Muscle layer of colon (tissue), 2 donors: ENCODE data around the gene SLC49A3.
"Not testable (repeated sequence)": the region's sequence is repeated elsewhere in the genome, so short reads cannot be mapped to it uniquely, and the experiment has no call there.

Source experiments
- H3K27ac ChIP-seq: one replicate; pipeline ENCODE4 v1.7.0; 2013; ENCODE audit warnings: low read depth, mild to moderate bottlenecking, low read length, moderate library complexity
- H3K27me3 ChIP-seq, 2 donors: one replicate each; pipeline ENCODE4 v1.7.0; 2013; ENCODE audit warnings: low read length in 2 of 2, mild to moderate bottlenecking in 2 of 2; ENCODE audit not compliant: insufficient read depth in 2 of 2, control insufficient read depth in 1 of 2
- H3K36me3 ChIP-seq: one replicate; pipeline ENCODE4 v1.7.0; 2013; ENCODE audit warnings: mild to moderate bottlenecking, low read length; ENCODE audit not compliant: insufficient read depth
- H3K4me1 ChIP-seq: one replicate; pipeline ENCODE4 v1.7.0; 2013; ENCODE audit warnings: mild to moderate bottlenecking, low read length; ENCODE audit not compliant: insufficient read depth
- H3K4me3 ChIP-seq, 2 donors: one replicate each; pipeline ENCODE4 v1.7.0; 2013; ENCODE audit warnings: low read length in 2 of 2, low read depth in 1 of 2, mild to moderate bottlenecking in 1 of 2, moderate library complexity in 1 of 2
- H3K9ac ChIP-seq: one replicate; pipeline ENCODE4 v1.7.0; 2013; ENCODE audit warnings: low read length
- H3K9me3 ChIP-seq: one replicate; pipeline ENCODE4 v1.7.0; 2013; ENCODE audit warnings: mild to moderate bottlenecking, low read length
- donor health status: abdominal sarcoma.
- donor health status: Adenocarcinoma of cecum.

SLC49A3 gene

DNA sequence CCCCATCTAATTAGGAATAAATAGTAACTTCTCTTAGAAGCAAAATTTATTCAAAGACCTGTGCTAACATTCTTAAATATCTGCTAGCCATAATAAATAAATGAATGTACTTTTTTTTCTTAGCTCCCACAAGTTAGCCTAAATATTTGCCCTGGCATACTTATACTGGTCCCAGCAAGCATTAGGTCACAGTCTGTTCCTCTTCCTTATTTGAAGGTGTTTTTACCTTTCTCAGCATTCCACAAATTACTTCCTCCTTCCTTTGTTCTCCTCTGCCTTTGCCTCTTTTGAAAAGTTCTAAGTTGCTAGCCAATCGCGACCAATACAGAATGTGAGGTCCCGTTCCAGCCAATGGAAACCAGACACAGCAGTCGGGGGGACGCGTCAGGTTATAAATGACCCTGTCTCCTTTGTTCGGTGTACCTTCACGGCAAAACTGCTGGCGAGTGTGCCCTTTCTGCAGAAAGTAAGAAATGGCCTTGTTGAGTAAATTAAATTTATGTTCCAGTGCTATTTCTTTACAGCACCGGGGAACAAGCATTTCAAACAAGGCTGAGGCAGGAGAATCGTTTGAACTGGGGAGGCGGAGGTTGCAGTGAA, 5.5 kb upstream of the SLC49A3 start:
- not testable (repeated sequence) for H3K9me3 ChIP-seq, H3K4me1 ChIP-seq, H3K36me3 ChIP-seq, H3K27me3 ChIP-seq, H3K27ac ChIP-seq, H3K4me3 ChIP-seq, H3K9ac ChIP-seq

DNA sequence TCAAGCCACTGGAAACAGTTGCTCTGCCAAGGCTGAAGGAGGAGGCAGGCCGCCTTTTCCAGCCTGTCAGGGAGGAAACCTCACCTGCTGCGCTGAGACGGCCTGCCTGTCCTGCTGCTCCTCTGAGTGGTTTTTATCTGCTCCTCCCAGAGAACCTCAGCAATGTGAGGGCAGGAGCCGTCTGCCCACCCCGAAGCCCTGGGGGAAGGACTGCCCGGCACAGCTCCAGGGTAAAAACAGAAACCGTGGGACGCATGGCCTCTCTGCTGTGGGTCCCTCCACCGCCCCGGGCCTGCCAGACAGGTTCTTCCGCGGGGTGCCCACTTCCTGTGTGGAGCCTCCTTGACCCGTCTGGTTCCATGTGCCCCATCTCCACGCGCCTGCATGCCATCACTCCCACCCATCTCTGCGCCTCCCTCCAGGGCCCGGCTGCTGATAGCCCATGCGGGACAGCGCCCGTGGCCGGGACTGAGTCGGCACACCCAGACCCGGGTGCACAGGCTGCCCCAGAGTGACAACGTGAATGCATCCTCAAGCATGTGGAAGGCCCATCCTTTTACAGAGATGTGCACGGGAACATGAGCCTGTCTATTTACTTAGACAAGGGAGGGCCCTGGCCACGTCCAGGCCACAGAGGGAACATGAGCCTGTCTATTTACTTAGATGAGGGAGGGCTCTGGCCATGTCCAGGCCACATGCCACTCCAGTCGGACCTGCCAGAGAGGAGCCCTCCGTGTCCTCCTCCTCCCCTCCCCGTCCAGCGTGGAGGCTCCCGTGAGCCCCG, 4.0 kb upstream of the SLC49A3 start:
- Histone ChIP-seq H3K27ac (no peak overlapping the region), H3K9ac (no peak overlapping the region), H3K27me3 (peaks cover 0 to 16% of the 10 kb centered on the region in 2 donors), H3K9me3 (no peaks in the 10 kb centered on the region), H3K4me3 (no peak overlapping the region), H3K36me3 (no peaks in the 10 kb centered on the region), H3K4me1 (peaks cover 9% of the 10 kb centered on the region)

DNA sequence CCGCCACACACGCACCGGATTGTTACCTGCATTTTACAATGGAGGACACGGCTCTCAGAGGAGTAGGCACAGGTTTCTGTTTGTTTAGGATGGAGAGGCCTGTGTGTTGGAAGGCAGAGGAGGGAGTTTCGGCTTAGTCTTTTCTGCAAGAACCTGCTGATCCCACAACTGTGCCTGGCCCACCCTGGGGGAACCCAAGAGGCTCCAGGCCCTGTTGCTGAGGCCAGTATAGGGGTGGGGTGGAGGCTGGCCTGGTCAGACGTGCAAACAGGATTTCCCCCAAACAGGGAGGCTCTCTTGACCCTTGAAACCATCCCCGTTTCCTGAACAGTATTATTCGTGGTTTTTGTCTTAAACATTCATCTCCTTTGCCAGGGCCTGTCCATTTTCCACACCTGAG, 772 bp upstream of the SLC49A3 start:
- Histone ChIP-seq H3K9me3 (no peaks in the 10 kb centered on the region), H3K36me3 (no peaks in the 10 kb centered on the region), H3K4me3 (peak overlapping the region in 1 of 2 donors; percentile 38), H3K4me1 (peaks cover 11% of the 10 kb centered on the region), H3K27me3 (peaks cover 0 to 16% of the 10 kb centered on the region in 2 donors), H3K9ac (no peak overlapping the region), H3K27ac (no peak overlapping the region)

DNA sequence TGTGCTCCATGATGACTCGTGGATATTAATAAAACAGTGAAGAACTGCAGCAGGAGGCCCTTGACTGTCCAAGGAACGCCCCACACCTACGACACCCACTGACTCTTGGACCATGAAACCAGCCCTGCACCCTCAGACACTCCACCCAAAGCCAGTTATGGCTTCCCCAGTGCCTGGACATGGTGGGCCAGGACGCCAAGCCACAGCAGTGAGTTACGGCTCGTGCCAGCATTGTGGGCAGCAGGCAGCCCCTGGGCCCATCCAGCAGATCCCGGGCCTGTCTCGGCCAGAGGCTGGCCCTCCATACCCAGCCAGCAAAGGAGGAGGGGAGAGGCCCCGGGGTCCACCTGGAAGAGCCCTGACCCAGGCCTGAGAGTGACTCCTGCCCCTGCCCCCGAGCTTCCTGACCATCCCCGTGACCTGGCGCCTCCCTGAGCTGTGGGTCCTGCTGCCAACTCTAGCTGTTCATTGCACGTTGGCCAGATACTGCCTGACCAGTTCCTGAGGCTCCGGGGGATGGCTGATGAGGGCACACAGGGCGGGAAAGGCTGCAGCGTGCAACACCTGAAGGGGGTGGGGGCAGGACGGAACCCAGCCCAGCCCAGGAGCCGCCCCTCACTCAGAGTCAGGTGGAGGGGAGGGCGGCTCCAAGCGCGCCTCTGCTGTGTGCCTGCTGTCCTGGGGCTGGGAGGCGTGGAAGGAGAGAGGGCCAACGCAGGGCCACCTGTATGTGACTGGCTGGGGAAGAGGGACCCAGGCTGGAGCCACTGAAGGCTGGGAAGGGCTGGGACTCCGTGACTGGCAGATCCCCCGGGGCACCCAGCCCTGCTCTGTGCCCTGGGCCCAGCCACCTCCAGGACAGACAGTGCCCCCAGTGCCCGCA, 739 bp downstream of the SLC49A3 start:
- Histone ChIP-seq H3K4me1 (peaks cover 11% of the 10 kb centered on the region), H3K27me3 (peaks cover 0 to 23% of the 10 kb centered on the region in 2 donors), H3K9ac (no peak overlapping the region)

DNA sequence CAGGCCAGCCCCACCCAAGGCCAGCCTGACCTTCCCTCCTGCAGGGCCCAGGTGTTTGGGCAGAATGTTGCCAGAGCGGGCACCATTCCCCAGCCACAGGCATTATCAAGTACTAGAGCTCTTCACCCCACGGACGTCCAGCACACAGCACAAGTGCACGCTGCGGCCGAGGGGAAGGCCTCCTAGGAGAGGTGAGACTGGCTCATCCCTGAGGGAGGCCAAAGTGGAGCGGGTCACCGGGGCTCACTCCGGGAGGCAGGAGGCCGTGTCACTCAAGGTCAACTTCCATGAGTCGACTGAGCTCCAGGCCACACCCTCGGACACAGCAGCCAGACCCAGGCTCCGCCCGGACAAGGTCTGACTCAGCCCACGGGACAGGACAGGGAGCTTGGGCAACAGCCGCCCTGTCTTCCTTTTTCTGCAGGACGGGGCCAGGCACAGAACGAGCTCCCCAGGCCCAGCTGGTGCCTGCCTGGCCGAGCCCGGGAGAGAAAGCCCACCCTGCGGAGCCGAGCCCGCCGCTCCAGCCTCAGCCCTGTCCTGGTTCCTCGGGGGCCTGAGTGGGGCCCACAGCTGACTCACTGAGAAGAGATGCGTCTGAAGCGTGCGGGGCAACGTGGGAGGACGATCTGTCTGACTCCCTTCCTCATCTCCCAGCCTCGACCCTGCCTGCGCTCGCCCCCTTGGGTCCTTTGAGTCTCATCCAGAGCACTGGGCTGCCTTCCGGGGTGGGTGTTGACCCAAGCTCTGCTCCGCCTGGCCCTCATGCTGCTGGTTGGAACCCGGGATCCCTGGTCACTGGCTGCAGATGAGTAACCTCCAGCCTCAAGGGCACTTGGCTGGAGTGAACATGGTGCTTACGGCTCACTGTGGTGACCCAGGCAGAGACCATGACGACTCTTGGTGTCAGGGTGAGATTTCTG, 1.6 kb downstream of the SLC49A3 start:
- Histone ChIP-seq H3K4me1 (peaks cover 11% of the 10 kb centered on the region), H3K9ac (no peak overlapping the region), H3K27me3 (peaks cover 0 to 31% of the 10 kb centered on the region in 2 donors), H3K4me3 (peak overlapping the region in 1 of 2 donors; percentile 9), H3K27ac (no peak overlapping the region), H3K9me3 (no peaks in the 10 kb centered on the region), H3K36me3 (no peaks in the 10 kb centered on the region)

More for the DNA sequence above, 739 bp downstream of the SLC49A3 start:
- H3K9me3 ChIP-seq = no peaks in the 10 kb centered on the region
- H3K4me3 ChIP-seq = peak overlapping the region; percentile 38
- H3K27ac ChIP-seq = peak overlapping the region; percentile 75
- H3K36me3 ChIP-seq = no peaks in the 10 kb centered on the region

DNA sequence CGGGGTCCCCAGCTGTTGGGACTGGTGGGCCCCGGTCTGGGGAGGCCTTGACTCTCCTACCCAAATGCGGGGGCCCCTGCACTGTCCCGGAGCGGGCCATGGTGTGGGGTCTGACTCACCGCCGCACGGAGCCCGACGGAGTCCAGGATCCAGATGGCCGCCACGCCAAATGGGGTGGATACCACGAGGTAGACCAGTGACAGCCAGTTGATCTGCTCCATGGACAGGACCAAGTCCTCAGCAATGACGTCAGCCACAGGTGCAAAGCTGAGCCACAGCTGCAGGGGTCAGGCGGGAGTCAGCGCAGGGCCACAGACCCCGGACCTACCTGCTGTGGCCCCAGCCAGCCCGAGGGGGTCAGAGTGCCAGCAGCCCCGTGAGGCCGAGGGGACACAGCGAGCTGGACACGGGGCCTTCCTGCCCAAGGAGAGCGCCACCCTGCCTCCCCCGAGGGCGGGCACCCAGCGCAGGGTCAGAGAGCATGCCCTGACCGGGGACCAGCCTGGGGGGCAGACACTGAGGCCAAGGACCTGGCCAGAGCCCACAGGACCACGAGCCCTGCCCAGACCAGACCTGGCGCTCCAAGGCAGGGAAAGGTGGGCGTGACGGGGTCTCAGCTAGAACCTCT, 2.4 kb downstream of the SLC49A3 start:
- H3K4me3 ChIP-seq = no peak overlapping the region
- H3K4me1 ChIP-seq = peaks cover 11% of the 10 kb centered on the region
- H3K9me3 ChIP-seq = no peaks in the 10 kb centered on the region
- H3K36me3 ChIP-seq = no peaks in the 10 kb centered on the region
- no peak overlapping the region for H3K9ac ChIP-seq
- H3K27me3 ChIP-seq = peaks cover 0 to 37% of the 10 kb centered on the region in 2 donors
- no peak overlapping the region for H3K27ac ChIP-seq

DNA sequence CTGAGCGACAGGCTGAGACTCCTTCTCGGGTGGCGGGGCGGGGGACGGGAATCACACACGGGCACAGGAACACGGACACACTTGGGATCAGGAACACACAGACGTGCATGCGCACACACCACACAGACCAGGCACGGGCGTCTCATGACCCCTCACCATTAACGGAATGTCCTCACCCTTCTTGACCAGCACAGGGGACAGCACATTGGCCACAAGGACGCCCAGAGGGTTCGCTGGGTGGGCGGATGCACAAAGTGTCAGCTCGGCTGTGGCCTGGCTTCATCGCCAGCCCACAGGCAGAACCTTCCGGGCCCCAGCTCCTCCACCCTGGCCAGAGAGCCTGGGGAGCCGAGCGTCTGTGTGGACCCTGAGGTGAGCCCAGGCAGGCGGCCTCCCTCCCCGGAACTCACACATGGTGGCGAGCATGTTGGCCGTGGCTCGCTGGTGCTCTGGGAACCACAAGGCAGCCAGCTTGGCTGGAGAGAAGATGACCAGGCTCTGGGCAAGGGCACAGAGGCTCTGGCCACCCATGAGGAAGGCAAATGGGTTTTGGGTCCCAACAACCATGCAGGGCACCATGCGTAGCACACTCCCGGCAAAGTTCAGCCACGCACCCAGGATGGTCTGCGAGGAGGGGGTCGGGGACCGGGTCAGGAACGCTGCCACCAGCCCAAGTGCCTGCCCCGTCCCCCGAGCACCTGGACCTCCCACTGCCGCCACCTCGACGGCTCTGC, 3.1 kb downstream of the SLC49A3 start:
- no peak overlapping the region for H3K27ac ChIP-seq
- no peaks in the 10 kb centered on the region for H3K9me3 ChIP-seq
- H3K4me3 ChIP-seq = no peak overlapping the region
- H3K36me3 ChIP-seq = no peaks in the 10 kb centered on the region
- H3K9ac ChIP-seq = no peak overlapping the region
- peaks cover 0 to 42% of the 10 kb centered on the region in 2 donors for H3K27me3 ChIP-seq
- peaks cover 13% of the 10 kb centered on the region for H3K4me1 ChIP-seq

DNA sequence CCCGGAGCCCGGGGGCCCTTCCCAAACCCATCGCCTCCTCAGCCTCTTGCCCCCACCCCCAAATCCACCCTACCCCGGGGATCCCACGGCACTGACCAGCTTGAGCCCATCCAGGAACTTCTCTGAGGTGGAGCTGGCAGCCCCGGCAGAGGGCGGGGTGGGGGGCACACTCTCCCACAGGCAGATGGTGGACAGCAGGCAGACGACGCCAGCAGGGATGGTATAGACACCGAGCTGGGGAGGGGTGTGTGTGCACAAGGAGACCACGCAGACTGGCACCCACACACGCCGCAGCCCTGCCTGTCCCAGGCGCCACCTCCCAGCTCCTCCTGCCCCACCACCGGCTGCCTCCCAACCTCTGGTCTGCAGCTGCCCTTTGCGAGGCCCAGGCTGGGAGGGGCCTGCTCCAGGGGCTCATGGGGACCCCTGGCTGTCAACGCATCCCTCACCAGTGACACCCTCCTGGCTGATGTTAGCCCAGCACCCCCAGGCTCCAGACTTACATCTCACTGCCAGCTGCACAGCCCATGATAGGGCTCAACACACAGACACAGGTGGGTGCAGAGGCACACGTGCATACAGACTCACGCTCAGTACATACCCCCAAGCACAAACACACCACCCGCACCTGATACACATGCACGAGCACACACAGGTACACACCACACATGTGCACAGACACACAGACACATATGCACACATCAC, 4.2 kb downstream of the SLC49A3 start:
- peaks cover 17% of the 10 kb centered on the region for H3K4me1 ChIP-seq
- no peaks in the 10 kb centered on the region for H3K36me3 ChIP-seq
- no peak overlapping the region for H3K9ac ChIP-seq
- no peaks in the 10 kb centered on the region for H3K9me3 ChIP-seq
- no peak overlapping the region for H3K4me3 ChIP-seq
- no peak overlapping the region for H3K27ac ChIP-seq
- peaks cover 3 to 52% of the 10 kb centered on the region in 2 donors for H3K27me3 ChIP-seq

DNA sequence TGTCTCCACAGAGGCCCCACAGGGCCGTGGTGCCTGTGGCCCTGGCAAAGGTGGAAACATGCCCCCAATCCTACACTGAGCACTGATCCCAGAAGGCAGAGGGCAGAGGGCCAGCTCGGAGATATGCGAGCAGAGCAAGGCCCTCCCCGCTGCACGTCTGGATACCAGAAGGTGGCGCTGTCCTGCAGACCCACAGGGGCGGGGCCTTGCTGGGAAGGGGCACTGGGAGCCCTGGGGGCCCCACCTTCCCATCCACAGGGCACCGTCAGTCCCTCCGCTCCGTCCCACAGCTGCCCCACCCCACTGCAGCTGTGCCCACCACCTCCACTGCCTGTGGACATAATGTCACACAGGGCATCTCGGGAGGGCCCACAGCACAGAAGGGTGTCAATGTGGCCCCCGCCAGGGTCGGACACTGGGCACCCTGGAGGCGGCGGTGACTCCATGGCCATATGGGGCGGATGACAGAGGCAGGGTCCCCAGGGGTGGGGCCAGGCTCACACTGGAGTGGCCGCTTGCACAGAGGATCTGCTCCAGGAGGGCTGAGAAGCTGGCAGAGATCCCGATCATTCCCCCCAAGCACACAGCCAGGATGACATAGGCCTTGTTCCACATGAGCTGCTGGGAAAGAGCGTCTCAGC, 4.8 kb downstream of the SLC49A3 start:
- H3K9ac ChIP-seq = no peak overlapping the region

More for the DNA sequence above, 4.8 kb downstream of the SLC49A3 start:
- Histone ChIP-seq H3K4me3 (no peak overlapping the region), H3K27ac (no peak overlapping the region), H3K36me3 (no peaks in the 10 kb centered on the region), H3K27me3 (peaks cover 7 to 53% of the 10 kb centered on the region in 2 donors), H3K4me1 (peaks cover 13% of the 10 kb centered on the region), H3K9me3 (no peaks in the 10 kb centered on the region)
